Stimulated activated CD4-positive, alpha-beta T cell treated with anti-CD3 and anti-CD28 coated beads, Interleukin-4, amount 100 ng/mL, for 24 hours (primary cell): Measurements from ENCODE around the gene BOD1L2.

Source experiments
- DNase-seq: peaks from one replicate; pipeline ENCODE4 v3.0.0-alpha.2; 2020

The BOD1L2 gene

GRCh38 chr18:57150828-57151227 is 3.9 kb downstream of the BOD1L2 start:
- no peak for DNase-seq

- no peak for DNase-seq
Observed at GRCh38 chr18:57154191-57154830, 7.4 kb downstream of the BOD1L2 start.

- no peak for DNase-seq
Observed at GRCh38 chr18:57164401-57164800, 17.5 kb downstream of the BOD1L2 start.

DNA sequence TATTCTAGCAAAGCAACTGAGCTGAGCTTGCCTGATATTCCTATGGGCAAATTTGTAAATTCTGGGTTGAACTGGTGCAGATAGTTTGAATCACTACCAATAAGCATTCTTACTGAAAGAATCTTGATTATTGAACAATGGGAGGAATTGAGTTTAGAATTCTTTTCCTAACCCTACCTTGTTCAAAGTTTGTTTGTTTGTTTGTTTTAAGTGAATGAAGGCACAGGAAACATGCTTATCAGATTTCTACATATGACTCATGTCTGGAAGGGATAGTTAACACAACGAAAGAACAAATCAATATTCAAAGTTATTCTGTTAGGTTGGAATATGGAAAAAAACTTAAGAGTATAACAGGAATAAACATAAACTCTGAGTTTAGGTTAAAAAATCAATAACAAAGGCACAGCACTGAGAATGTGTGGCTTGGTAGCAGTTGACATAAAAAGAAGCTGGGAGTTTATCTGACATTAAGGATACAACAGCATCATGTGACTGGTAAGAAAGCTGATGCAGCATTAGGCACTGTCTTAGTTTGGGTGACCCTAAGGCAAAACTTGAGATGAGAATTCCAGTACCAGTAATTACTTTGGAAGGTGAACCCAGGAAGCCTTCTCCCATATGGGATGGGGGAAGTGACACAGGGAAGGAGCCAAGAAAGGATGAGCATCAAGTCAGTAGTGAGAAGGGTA is 20.9 kb downstream of the BOD1L2 start:
- no peak for DNase-seq

- DNase-seq = no peak
Observed at GRCh38 chr18:57171026-57171425, 24.1 kb downstream of the BOD1L2 start.

GRCh38 chr18:57175532-57175931 is 28.6 kb downstream of the BOD1L2 start:
- no peak for DNase-seq

GRCh38 chr18:57185434-57185833 is 38.5 kb downstream of the BOD1L2 start:
- no peak for DNase-seq

- no peak for DNase-seq
Observed at GRCh38 chr18:57188851-57189557, 42.1 kb downstream of the BOD1L2 start.

- no peak for DNase-seq
Observed at GRCh38 chr18:57190026-57190425, 43.1 kb downstream of the BOD1L2 start.

- DNase-seq = no peak
Observed at GRCh38 chr18:57194070-57194469, 47.2 kb downstream of the BOD1L2 start.

- no peak for DNase-seq
Observed at GRCh38 chr18:57194622-57195021, 47.7 kb downstream of the BOD1L2 start.

DNA sequence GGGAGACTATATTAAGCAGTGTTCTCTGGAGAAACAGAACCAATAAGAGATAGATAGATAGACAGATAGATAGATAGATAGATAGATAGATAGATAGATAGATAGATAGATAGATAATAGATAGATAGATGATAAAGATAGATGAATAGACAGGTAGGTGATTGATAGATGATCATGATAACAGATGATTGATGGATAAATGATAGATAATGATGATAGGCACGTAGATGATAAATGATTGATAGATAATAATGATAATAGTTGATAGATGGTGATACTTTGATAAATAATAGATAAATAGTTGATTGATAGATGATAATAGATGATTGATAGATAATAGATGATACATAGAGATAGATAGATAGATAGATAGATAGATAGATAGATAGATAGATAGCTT is 48.5 kb downstream of the BOD1L2 start:
- no peak for DNase-seq

- no peak for DNase-seq
Observed at GRCh38 chr18:57197261-57197660, 50.4 kb downstream of the BOD1L2 start.

- DNase-seq = no peak
Observed at GRCh38 chr18:57198073-57198472, 51.2 kb downstream of the BOD1L2 start.
